SK-N-SH treated with all-trans-retinoic acid at 6 μM for 48 hours (cell line): Measurements from ENCODE around the gene AACS.

ENCODE experiments used
- BACH2 ChIP-seq: fragments of 250-450 bp; sonication (Bioruptor Pico); IDR thresholded peaks from 2 replicates; pipeline ENCODE4 v1.9.0; 2021; ENCODE audit warnings: mild to moderate bottlenecking, borderline replicate concordance
- CREB5 ChIP-seq: fragments of 250-450 bp; sonication (Bioruptor Pico); IDR thresholded peaks from 2 replicates; pipeline ENCODE4 v1.5.1; 2020; ENCODE audit warnings: low read depth, mild to moderate bottlenecking, moderate library complexity
- CSDC2 ChIP-seq: fragments of 250-450 bp; sonication (Bioruptor Pico); IDR thresholded peaks from 2 replicates; pipeline ENCODE4 v1.5.0; 2020; ENCODE audit warnings: mild to moderate bottlenecking, moderate library complexity
- ISL1 ChIP-seq: fragments of 250-450 bp; sonication (Bioruptor Pico); IDR thresholded peaks from 2 replicates; pipeline ENCODE4 v2.1.2; 2022; ENCODE audit warnings: mild to moderate bottlenecking, moderate library complexity
- OSR1 ChIP-seq: fragments of 250-450 bp; sonication (Bioruptor Pico); IDR thresholded peaks from 2 replicates; pipeline ENCODE4 v1.8.0; 2022; ENCODE audit warnings: moderate library complexity, mild to moderate bottlenecking, inconsistent platforms
- TCF4 ChIP-seq: fragments of 250-450 bp; sonication (Bioruptor Pico); IDR thresholded peaks from 2 replicates; pipeline ENCODE4 v1.8.0; 2021; ENCODE audit warnings: mild to moderate bottlenecking, moderate library complexity, borderline replicate concordance
- TOX ChIP-seq: fragments of 250-450 bp; sonication (Bioruptor Pico); IDR thresholded peaks from 2 replicates; pipeline ENCODE4 v1.8.0; 2021; ENCODE audit warnings: mild to moderate bottlenecking, moderate library complexity, borderline replicate concordance
- ZFP3 ChIP-seq: fragments of 250-450 bp; sonication (Bioruptor Pico); IDR thresholded peaks from 2 replicates; pipeline ENCODE4 v1.5.0; 2020; ENCODE audit warnings: mild to moderate bottlenecking, moderate library complexity
- ZNF565 ChIP-seq: fragments of 450-650 bp; formaldehyde crosslinking; conservative IDR thresholded peaks from 2 replicates; pipeline ENCODE4 v1.5.0; 2020; ENCODE audit warnings: low read depth, mild to moderate bottlenecking, moderate library complexity
- ZNF70 ChIP-seq: fragments of 450-650 bp; formaldehyde crosslinking; IDR thresholded peaks from 2 replicates; pipeline ENCODE4 v1.5.0; 2020; ENCODE audit warnings: mild to moderate bottlenecking, moderate library complexity
- TF ChIP-seq, protein P1 (sequence below): fragments of 250-450 bp; sonication (Bioruptor Pico); IDR thresholded peaks from 2 replicates; pipeline ENCODE4 v1.8.0; 2020; ENCODE audit warnings: mild to moderate bottlenecking, moderate library complexity, borderline replicate concordance
- TF ChIP-seq, protein P2 (sequence below): fragments of 250-450 bp; sonication (Bioruptor Pico); IDR thresholded peaks from 2 replicates; pipeline ENCODE4 v1.5.0; 2020; ENCODE audit warnings: mild to moderate bottlenecking, moderate library complexity
- TF ChIP-seq, protein P3 (sequence below): fragments of 250-450 bp; sonication (Bioruptor Pico); IDR thresholded peaks from 2 replicates; pipeline ENCODE4 v1.5.1; 2021; ENCODE audit warnings: mild to moderate bottlenecking, moderate library complexity

- TF ChIP-seq CREB5 (no peak), ZNF565 (no peak), CSDC2 (CRISPR knock-in tag) (no peak), TOX (CRISPR knock-in tag) (no peak), BACH2 (CRISPR knock-in tag) (no peak), OSR1 (no peak), TCF4 (no peak), ZNF70 (CRISPR knock-in tag) (no peak), ZFP3 (CRISPR knock-in tag) (no peak), ISL1 (CRISPR knock-in tag) (no peak)
- TF ChIP-seq, protein P1, sequence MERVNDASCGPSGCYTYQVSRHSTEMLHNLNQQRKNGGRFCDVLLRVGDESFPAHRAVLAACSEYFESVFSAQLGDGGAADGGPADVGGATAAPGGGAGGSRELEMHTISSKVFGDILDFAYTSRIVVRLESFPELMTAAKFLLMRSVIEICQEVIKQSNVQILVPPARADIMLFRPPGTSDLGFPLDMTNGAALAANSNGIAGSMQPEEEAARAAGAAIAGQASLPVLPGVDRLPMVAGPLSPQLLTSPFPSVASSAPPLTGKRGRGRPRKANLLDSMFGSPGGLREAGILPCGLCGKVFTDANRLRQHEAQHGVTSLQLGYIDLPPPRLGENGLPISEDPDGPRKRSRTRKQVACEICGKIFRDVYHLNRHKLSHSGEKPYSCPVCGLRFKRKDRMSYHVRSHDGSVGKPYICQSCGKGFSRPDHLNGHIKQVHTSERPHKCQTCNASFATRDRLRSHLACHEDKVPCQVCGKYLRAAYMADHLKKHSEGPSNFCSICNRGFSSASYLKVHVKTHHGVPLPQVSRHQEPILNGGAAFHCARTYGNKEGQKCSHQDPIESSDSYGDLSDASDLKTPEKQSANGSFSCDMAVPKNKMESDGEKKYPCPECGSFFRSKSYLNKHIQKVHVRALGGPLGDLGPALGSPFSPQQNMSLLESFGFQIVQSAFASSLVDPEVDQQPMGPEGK (CRISPR knock-in tag) = no peak
- TF ChIP-seq, protein P2, sequence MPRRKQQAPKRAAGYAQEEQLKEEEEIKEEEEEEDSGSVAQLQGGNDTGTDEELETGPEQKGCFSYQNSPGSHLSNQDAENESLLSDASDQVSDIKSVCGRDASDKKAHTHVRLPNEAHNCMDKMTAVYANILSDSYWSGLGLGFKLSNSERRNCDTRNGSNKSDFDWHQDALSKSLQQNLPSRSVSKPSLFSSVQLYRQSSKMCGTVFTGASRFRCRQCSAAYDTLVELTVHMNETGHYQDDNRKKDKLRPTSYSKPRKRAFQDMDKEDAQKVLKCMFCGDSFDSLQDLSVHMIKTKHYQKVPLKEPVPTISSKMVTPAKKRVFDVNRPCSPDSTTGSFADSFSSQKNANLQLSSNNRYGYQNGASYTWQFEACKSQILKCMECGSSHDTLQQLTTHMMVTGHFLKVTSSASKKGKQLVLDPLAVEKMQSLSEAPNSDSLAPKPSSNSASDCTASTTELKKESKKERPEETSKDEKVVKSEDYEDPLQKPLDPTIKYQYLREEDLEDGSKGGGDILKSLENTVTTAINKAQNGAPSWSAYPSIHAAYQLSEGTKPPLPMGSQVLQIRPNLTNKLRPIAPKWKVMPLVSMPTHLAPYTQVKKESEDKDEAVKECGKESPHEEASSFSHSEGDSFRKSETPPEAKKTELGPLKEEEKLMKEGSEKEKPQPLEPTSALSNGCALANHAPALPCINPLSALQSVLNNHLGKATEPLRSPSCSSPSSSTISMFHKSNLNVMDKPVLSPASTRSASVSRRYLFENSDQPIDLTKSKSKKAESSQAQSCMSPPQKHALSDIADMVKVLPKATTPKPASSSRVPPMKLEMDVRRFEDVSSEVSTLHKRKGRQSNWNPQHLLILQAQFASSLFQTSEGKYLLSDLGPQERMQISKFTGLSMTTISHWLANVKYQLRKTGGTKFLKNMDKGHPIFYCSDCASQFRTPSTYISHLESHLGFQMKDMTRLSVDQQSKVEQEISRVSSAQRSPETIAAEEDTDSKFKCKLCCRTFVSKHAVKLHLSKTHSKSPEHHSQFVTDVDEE (CRISPR knock-in tag) = no peak
- TF ChIP-seq, protein P3, sequence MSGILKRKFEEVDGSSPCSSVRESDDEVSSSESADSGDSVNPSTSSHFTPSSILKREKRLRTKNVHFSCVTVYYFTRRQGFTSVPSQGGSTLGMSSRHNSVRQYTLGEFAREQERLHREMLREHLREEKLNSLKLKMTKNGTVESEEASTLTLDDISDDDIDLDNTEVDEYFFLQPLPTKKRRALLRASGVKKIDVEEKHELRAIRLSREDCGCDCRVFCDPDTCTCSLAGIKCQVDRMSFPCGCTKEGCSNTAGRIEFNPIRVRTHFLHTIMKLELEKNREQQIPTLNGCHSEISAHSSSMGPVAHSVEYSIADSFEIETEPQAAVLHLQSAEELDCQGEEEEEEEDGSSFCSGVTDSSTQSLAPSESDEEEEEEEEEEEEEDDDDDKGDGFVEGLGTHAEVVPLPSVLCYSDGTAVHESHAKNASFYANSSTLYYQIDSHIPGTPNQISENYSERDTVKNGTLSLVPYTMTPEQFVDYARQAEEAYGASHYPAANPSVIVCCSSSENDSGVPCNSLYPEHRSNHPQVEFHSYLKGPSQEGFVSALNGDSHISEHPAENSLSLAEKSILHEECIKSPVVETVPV (CRISPR knock-in tag) = no peak
Observed at GRCh38 chr12:125120566-125120965, 55.3 kb downstream of the AACS start.
